GM18520 (cell line): ENCODE measurements around the gene CDX2.
"Not testable (repeated sequence)": the region's sequence is repeated elsewhere in the genome, so short reads cannot be mapped to it uniquely, and the experiment has no call there.

Experiments used
- ATAC-seq: cut with Tn5 transposase; IDR thresholded peaks from one replicate; pipeline ENCODE4 v1.9.1; 2021; ENCODE audit not compliant: unreplicated experiment

The CDX2 gene

DNA sequence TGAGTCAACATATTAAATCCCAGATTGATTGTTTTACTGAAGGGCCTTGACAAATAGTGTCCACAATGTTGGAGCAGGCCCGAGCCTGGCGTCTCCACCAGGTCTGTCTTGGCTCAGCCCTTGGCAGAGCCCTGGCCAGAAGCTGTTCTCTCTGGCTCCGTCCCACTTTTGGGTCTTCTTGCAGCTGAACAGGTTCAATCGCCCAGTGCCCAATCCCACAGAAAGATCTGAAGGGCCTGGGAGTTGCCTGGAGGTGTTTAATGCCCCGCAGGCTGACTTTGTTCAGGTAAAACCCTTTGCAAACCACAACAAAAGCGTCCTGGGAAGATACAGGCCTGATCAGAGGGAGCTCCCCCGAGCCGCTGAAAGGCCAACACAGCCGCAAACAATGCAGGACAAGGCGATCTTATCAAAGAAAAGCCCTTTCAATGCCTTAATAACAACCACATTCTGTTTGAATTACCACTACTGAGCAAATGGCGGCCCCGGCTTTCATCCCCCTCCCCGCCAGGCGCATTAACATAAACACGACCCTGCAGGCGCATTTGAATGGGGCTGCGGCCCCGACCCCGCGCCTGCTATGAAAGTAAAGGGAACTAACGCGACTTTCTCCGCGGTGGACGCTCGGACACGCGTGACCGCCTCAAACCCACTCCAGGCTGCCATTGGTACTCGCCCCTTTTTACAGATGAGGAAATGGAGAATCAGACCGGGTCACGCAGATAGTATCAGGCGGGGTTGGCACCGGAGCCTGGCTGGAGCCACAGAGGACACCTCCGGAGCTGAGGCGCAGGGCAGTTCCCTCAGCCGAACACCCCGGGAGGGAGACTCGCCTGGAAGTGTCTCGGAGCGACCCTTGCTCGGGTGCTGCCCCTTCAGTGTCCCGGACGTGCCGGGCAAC lies 3.1 kb downstream of the CDX2 start:
- ATAC-seq: no peak

DNA sequence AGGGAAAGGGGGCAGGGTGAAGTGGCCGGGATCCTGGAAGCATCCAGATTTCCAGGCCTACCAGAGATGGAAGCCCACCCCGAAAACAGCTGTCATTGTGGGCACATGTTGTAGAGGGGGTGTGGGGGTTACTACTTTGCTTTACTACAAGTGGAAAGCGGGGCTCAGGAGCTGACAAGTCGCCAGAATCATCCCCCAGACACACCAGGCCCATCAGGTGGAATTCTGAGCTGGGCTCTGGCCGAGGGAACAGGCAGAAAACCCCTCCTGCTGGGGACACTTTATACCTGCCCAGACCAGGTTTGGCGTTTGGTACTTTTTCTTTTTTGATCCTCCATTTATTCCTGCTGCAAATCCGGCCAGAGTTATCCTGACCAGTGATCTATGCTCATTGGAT lies 3.8 kb downstream of the CDX2 start:
- ATAC-seq: no peak

DNA sequence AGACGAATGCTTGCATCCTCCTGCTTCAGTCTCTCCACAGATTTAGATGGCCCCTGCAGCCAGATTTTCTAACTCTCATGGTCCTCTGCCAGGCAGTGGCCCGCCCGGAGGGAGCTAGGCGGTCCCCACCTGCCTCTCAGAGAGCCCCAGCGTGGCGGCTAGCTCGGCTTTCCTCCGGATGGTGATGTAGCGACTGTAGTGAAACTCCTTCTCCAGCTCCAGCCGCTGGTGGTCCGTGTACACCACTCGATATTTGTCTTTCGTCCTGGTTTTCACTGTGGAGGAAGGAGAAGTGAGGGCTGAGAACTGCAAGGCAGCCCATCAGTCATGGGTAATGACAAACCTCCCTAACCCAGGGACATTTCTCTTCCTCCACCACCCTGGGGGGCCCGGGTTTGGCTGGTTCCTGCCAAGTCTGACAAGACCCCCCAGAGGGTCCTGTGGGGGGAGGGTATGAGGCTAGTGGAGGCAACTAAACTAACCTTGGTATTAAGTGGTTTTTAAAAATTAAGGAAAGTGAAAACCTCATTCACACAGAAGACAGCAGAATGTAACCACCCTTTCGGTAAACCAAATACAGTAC lies 4.3 kb downstream of the CDX2 start:
- ATAC-seq: no peak

DNA sequence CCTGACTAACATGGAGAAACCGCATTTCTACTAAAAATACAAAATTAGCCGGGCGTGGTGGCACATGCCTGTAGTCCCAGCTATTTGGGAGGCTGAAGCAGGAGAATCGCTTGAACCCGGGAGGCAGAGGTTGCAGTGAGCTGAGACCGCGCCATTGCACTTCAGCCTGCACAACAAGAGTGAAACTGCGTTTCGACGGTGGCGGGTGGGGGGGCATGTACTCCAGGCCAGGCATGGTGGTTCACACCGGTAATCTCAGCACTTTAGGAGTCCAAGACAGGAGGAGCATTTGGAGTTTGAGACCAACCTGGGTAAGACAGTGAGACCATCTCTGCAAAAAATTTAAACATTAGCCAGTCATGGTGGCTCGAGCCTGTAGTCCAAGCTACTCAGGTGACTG lies 4.9 kb downstream of the CDX2 start:
- ATAC-seq: not testable (repeated sequence)

DNA sequence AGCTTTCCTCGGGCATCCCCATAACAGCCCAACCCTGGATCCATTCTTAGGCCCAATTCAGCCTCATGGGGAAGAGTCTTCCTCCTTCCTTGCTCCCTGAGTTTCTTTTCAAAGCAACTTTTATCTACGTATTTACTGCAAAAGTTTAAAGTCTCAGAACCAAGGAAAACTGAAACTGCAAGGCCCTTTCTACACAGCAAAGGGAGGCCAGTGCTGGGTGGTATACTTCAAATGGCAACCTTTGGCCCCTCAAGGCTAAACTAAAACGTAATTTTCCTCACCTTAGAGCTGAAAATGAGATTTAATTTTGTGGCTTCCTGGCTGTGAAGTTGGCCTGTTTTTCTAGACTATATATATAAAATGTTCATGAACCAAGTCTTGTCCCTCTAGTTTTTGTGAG lies 5.6 kb downstream of the CDX2 start:
- no peak for ATAC-seq

DNA sequence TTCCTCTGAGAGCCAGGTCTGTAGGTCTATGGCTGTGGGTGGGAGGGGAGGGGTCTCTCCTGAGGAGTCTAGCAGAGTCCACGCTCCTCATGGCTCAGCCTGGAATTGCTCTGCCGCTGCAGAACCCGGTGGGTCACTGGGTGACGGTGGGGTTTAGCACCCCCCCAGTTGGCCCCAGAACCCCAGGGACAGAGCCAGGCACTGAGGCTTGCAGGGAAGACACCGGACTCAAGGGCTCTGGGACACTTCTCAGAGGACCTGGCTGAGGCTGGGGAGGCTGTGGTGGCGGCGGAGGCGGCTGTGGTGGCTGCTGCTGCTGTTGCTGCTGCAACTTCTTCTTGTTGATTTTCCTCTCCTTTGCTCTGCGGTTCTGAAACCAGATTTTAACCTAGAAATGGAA lies 6.1 kb downstream of the CDX2 start:
- no peak for ATAC-seq

DNA sequence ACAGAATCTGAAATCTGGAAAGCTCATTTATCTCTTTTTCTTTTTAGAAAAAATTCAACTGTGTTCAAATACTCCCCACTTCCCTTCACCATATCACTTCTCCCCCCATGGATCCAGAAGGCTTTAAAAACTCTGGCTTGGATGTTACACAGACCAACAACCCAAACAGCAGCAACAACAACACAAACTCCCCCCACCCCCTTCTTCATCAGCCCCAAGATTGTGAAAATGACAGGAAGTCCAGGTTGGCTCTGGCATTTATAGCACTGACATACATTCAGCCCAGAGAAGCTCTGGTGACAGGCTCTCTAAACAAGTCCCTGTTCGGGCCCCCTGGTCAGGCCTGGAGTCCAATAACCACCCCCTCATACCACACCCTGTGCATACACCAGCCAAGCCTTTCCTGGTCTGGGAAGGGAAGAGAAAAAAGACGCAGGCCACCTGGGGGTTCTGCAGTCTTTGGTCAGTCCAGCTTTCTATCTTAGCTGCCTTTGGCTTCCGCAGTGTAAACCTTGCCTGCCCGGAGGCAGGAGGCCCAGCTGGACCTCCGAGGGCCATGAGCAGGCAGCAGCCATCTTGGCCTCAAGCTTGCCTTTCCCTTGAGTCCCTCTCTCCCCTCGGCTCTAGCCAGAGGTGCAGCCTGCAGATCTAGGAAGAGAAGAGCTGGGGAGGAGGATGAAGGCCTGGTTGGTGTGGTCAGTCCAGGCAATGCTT lies 6.8 kb downstream of the CDX2 start:
- ATAC-seq: no peak

DNA sequence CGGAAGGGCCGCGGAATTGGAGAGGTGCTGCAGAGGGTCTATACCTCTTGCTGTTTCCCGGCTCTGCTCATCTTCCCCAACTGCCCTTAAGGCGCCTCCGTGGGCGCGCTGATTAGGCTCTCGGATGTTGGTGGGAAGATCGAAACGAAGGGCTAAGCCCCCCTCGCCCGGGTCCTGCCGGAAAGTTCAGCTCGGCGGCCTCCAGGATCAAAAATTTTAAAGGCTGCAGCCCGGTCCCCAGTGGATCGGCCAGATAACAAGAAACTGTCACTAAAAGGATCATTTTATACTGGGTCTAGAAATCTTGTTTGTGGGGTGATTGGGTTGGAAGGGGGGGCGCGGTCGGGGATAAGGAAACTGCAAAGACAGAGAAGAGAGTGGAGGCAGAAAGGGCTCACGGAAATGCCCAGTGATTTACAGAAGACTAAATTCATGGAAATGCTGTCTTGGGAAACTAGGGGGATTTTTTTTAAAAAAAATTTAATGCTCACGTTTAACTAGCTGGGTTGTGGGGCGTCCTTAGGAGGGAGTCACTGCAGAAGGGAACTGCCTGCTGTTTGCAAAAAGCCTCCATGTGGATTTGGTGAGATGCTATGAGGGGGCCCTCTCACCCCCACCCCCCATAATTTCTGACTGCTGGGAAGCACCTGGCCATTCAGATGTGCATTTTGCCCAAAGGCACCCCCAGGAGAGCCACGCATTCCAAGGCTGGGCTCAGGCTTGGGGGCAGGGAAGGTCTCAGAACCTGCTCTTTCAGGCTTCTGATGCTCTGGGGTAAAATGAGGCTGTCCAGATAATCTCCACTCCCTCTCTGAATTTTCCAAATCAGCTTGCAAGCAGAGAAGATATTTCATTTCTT lies 7.7 kb downstream of the CDX2 start:
- ATAC-seq: no peak

DNA sequence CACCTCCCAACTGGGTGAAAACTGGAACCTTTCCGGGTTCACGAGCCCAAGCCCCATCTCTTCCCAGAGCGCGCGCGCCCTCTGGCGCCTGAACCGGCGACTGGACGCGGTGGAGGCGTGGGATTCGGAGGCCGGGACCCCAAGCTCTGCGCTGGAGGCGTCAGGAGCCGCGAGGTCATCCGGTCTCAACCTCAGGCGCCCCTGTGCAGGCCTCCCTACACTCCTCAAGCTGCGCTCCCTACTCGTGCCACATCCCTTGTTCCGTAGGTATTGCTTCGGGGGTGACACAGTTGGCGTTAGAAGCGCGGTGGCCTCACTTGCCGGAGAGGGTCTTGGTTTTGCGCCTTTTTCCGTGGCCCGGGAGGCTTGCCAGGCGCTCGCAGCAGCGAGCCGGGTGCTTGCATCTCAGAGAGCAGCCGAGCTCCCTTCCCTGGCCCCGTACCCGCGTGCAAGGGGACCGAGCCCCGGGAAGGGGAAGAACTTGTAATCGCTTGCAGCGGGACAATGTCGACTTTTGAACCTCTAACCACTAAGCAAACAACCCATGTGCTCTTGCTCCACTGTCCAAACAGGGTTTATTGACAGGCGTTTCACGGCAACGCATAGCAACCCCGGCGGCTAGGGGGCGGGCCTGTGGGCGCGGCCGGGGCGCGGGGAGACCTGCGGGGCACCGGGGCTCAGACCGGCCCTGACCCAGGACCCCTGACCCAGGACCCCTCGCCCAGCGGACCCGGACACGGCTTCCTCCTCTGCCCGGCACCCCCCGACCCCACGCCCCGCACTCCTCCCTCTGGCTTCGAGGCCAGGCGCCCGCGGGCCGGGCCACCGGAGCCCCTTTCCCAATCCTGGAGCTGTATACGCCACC lies 8.5 kb downstream of the CDX2 start:
- no peak for ATAC-seq

DNA sequence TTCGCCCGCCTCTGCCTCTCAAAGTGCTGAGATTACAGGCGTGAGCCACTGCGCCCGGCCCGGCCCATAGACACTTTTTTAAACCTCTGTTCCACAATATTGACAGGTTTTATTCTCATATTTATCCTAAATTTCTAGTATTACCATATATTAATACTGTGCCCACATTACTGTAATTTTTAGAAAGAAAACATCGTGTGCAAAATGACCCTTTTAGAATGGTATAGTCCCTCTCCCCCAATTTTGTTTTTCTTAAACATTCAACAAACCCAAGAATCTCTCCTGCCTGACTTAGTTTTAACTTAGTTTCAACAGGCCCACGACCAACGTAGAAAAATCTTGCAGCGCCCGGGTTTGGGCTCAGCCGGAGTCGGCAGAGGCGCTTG lies 9.1 kb downstream of the CDX2 start:
- no peak for ATAC-seq

DNA sequence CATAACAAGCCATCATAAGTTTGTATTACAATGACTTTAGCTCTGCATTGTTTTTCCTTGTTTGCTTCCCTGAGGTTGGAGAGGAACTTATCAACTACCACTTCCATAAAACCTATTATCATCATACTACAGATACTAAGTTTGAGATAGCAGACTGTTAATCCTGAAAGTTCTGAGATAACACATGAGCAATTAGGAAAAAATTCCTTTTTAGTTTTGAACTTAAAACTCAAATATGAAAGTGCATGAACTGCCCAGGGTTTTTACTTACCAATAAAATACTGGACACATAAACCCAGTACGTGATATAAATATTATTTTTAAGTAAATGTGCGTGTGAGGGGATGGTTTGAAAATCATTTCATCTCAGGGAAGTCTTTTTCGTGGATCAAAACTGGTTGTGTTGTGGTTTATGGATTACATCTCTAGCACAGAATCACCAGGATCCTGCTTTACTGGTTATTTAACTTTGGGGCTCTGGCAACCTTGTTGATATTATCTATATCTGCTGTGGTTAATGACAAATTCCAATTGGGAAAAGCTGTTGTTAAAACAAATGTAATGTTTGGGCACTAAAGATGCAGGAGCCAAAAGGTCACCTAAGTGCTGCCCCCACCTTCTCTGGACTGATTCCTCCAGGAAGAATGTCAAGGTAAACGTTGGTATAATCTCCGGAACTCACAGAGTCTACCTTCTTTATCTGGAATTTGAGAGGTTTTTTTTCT lies 12.4 kb downstream of the CDX2 start:
- ATAC-seq: no peak

DNA sequence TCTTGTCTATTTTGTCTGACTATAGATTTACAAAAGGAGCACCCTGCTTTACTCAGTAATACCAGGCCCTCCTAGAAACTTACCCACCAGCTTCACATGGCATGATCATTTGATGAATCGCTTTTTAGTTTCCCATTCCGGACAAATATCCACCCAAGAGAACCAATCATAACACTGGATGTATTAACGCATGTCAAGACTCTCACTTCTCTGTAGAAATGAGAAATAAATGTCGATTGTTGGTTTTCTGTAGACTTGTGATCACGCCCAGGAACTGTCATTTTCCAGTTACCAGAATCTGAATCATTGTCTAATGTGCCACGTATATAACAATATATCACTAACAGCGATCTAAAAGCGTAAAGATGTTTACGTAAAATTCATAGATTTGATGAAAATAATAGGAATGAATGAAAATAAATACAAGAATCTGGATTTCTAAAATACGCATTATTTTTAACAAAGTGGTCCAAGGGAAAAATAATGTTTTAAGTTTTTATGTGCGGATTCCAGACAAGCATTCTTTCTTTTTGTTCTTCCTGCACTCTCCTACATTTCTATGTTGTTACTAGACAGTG lies 14.0 kb downstream of the CDX2 start:
- no peak for ATAC-seq

DNA sequence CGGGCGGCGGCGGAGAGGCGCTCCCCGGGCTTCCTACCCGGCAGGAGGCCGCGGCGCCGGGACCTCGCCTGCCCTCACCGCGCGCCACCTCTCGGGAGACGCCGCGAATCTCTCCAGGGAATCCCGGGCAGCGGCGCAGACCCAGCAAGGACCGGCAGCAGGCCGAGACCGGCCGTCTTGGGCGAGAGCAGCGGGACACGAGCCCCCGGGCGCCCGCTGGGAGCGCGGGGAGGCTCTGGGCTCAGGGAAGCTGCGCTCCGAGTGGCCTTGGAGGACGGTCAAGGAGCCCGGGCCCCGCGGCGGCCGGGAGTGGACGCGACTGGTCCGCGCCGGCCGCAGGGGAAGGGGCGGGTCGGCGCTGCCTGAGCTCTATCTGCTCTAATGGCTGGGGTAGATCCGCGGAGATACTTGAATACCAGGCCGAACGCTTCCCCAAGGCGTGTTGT lies 14.7 kb downstream of the CDX2 start:
- peak; percentile 14 for ATAC-seq

DNA sequence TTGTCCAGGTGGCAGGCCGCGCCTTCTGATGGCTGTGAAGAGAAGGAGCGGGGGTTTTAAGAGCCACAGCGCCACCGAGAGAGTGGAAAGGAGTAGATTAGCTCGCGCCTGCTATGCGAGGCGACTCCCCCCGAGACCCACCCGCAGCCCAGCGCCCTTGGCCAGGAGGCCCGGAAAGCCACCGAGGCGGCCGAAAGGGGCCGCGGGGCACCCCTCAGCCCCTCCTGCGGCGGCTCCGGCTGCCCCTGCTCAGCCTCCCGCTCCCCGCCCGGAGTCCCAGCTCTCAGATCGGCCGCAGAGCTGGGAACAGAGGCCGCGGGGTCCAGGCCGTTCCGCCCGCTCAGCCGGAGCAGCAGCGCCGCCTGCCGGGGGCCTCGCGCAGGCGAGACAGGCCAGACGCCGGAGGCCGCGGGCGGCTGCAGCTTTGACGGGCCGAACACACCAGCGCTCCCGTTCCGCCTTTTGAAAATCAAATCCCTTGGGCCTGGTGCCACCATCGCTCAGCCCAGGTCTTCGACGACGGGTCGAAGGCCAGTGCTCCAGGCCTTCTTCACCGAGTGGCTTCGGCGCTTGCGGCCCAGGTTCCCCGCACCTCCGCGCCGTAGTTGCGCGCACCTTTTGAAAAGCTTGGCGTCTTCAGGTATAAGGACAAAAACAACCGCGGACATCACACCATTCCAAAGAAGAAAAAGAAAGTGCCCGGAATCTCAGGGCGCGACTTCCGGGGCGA lies 15.3 kb downstream of the CDX2 start:
- peak; percentile 75 for ATAC-seq

DNA sequence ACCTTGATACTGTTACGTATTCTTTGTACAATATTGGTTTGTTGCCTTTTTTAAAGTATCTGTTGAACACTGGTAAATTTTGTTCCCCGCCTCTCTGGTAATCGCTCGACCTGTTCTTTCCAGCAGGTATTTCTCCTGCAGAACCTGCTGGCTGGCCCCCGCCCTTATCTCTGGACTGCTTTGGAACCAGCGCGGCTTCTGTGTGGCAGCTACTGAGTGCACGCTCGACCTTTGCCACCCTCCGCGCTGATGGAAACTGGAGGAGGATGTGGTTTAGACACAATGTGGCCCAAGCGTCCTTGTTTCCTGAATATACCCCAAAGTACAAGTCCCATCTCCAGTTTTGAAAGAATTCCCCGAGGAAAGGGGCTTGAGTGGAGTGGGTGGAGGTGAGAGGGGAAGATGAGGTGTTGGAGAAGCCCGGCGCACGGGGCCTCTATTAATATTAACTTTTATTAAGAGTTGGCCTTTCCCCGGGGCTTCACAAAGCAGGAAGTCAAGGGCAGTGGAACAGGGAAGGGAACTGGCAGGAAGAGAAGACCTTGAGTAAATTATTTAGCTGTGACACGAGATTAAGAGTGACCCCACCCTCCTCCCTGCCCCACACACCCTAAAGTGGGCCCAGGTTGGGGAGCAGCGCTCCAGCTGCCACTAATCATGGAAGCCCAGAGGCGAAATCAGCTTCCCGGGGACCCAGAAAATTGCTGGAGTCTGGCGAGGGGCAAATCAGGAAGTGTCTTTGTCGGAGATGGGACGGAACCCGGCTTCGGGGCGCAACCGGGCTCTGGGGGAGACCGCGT lies 16.0 kb downstream of the CDX2 start:
- no peak for ATAC-seq

DNA sequence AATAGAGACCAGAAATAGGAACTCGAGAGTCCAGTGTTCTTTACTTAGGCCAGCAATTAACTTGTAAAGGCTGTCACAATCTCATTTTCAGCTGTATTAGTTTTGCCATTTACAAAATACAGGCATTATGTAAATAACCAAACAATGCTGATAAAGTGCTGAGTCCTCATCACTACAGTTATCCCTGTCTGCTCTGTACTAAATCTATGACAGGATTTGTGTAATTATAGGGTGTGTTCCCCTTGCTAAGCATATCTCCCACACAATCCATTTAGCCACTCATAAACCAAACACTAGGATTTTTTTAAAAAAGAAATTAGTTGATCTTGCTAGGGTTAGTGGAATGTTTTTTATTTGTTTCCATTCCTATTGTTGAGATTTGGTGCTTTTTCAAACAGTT lies 26.1 kb downstream of the CDX2 start:
- ATAC-seq: no peak

DNA sequence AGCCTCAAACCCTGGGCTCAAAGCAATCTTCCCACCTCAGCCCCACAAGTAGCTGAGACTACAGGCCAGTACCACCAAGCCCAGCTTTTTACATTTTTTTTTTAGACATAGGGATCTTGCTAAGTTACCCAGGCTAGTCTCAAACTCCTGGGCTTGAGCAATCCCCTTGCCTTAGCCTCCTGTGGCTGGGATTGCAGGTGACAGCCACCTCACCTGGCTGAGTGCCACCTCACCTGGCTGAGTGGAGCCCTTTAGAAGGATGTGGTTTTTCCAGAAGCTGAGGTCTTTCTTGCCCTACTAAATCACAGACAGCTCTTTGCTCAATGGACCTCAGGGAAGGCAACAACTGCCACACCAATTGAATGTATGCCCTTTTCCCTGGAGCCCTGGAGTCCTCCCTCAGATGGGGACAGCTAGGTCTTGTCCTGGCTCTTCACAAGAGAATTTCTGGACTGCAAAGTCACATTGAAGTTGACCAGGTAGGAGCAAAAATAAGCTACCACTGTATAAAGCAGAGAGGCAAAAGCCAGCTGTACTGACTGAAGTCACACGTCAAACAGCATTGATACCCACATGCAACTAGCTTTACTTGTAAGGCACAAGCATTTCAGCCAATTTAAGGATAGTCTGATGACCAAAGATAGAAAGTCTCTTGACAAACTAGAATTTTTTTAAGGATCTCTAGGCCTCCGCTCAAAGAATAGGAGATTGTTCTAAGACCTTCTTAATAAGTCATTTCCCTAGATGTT lies 35.4 kb downstream of the CDX2 start:
- ATAC-seq: no peak
